Naive thymus-derived CD4-positive, alpha-beta T cell (primary cell): ENCODE data around the gene LYRM4. TPM values are rescaled to one million over a fixed set of nuclear protein-coding genes. Genes with fewer than 3 reads are reported as not detected.

ENCODE experiments used
- microRNA-seq: library from miRNA; unstranded; fragments of <30 nt; microRNA quantifications from one replicate; pipeline ENCODE4 v1.2.0, GENCODE V29; 2022; ENCODE audit warnings: borderline microRNAs expressed
- polyA plus RNA-seq, 2 donors: library from polyadenylated mRNA; unstranded; fragments of 300-500 nt; fragmentation: Illumina TruSeq; gene quantifications; one replicate each; pipeline ENCODE4 v1.2.3, GENCODE V29; 2021
- total RNA-seq, 6 experiments: library from RNA in 5 of 6; stranded (reverse) in 5 of 6; gene quantifications; 1 replicate in 5 of 6; 2 replicates in 1 of 6; pipeline ENCODE4 v1.2.3 and lab custom pipeline; 2021 to 2026

Gene LYRM4
- total and polyA plus RNA-seq, 7 experiments from 2014 or later = 15.1 to 61.6 (median 24.4) TPM

Small RNA genes lying within 50 kb of the gene (microRNA-seq; reads per million reads assigned to microRNA genes)
- not detected for gene MIR3691

Other genes starting within 250 kb of the LYRM4 start
- under 1 TPM in 3 of 5 experiments, not detected in 2; 0.07 to 0.24 (median 0.08) TPM for gene PPP1R3G, start 175.6 kb downstream of the LYRM4 start, total RNA-seq
- gene PPP1R3G, start 175.6 kb downstream of the LYRM4 start, polyA plus RNA-seq = not detected
- gene FARS2, start 563 bp upstream of the LYRM4 start, total RNA-seq = 10 to 100 TPM; 16.2 to 23.1 (median 20.3) TPM
- gene FARS2, start 563 bp upstream of the LYRM4 start, polyA plus RNA-seq = 10 to 100 TPM; 27.1 to 28.1 TPM